ENCODE results near the gene DPP4. TPM values are rescaled to one million over a fixed set of nuclear protein-coding genes. Genes with fewer than 3 reads are reported as not detected.

The DPP4 gene
- total RNA-seq, 1 donor from 2014 or later = 104 TPM

- DNase-seq (ENCODE audit: low read depth) = no peak
- no peak for TF ChIP-seq CTCF (conservative IDR thresholded peaks at IDR 0.05; ENCODE audit: low read depth, low read length)
- H3K4me3 ChIP-seq (ENCODE audit: low read depth, low read length) = no peak overlapping the region
These were observed 13.5 kb downstream of the DPP4 start for GRCh38 chr2:162060532-162060931.

- DNase-seq (ENCODE audit: low read depth) = peak; percentile 74
- no peak for TF ChIP-seq CTCF (conservative IDR thresholded peaks at IDR 0.05; ENCODE audit: low read depth, low read length)
- no peak overlapping the region for H3K4me3 ChIP-seq (ENCODE audit: low read depth, low read length)
These were observed 14.9 kb downstream of the DPP4 start for GRCh38 chr2:162058973-162059668.

GRCh38 chr2:162057426-162057825 lies 16.6 kb downstream of the DPP4 start:
- no peak overlapping the region for H3K4me3 ChIP-seq (ENCODE audit: low read depth, low read length)
- no peak for DNase-seq (ENCODE audit: low read depth)
- TF ChIP-seq CTCF (conservative IDR thresholded peaks at IDR 0.05; ENCODE audit: low read depth, low read length) = no peak

GRCh38 chr2:162056796-162057399 lies 17.1 kb downstream of the DPP4 start:
- DNase-seq (ENCODE audit: low read depth) = no peak
- H3K4me3 ChIP-seq (ENCODE audit: low read depth, low read length) = no peak overlapping the region
- TF ChIP-seq CTCF (conservative IDR thresholded peaks at IDR 0.05; ENCODE audit: low read depth, low read length) = no peak

- no peak for DNase-seq (ENCODE audit: low read depth)
- H3K4me3 ChIP-seq (ENCODE audit: low read depth, low read length) = no peak overlapping the region
- TF ChIP-seq CTCF (conservative IDR thresholded peaks at IDR 0.05; ENCODE audit: low read depth, low read length) = no peak
These were observed 20.2 kb downstream of the DPP4 start for GRCh38 chr2:162053808-162054155.

GRCh38 chr2:162053066-162053807 lies 20.8 kb downstream of the DPP4 start:
- TF ChIP-seq CTCF (conservative IDR thresholded peaks at IDR 0.05; ENCODE audit: low read depth, low read length) = no peak
- DNase-seq (ENCODE audit: low read depth) = no peak
- no peak overlapping the region for H3K4me3 ChIP-seq (ENCODE audit: low read depth, low read length)

Measured in epithelial cell of proximal tubule (primary cell).